Upper lobe of left lung (tissue), 4 donors: ENCODE data around the gene TMEFF1.

Experiments used
- EP300 ChIP-seq, 4 donors: sonication (generic); formaldehyde crosslinking; IDR thresholded peaks; one replicate each; pipeline ENCODE4 v1.5.1; 2017; ENCODE audit warnings: antibody characterized with exemption in 4 of 4, control low read depth in 2 of 4
- TF ChIP-seq, protein P1 (sequence below), 6 experiments: fragments of 450-650 bp in 4 of 6; fragments of 200-600 bp in 2 of 6; sonication (generic) in 2 of 6; IDR thresholded peaks; one replicate each; pipeline ENCODE4 v1.5.1; 2016 to 2019; ENCODE audit warnings: antibody characterized with exemption in 6 of 6

DNA sequence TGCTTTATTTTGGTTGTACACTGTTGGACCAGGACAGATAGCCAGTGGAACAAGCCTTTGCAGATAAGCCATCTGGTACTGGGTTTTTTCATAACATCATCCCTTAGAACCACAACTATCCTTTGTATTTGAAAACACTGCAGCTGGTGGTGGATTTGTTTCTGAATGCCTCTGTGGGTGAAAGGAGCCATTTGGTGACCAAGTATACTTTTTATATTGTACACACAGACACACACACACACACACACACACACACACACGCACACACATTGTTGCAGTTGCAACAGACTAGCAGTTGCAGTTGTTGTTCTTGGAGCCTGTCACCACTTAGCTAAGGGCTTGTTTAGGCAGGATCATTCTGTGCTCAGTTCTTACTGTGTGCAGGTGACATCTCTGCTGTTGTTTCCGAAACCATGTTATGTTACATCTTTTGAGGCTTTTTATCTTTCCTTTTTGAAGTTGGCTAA lies 82.0 kb downstream of the TMEFF1 start:
- no peak for TF ChIP-seq EP300 (IDR thresholded peaks at IDR 0.05)
- TF ChIP-seq, protein P1, sequence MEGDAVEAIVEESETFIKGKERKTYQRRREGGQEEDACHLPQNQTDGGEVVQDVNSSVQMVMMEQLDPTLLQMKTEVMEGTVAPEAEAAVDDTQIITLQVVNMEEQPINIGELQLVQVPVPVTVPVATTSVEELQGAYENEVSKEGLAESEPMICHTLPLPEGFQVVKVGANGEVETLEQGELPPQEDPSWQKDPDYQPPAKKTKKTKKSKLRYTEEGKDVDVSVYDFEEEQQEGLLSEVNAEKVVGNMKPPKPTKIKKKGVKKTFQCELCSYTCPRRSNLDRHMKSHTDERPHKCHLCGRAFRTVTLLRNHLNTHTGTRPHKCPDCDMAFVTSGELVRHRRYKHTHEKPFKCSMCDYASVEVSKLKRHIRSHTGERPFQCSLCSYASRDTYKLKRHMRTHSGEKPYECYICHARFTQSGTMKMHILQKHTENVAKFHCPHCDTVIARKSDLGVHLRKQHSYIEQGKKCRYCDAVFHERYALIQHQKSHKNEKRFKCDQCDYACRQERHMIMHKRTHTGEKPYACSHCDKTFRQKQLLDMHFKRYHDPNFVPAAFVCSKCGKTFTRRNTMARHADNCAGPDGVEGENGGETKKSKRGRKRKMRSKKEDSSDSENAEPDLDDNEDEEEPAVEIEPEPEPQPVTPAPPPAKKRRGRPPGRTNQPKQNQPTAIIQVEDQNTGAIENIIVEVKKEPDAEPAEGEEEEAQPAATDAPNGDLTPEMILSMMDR (IDR thresholded peaks at IDR 0.05), result no peak
